RWPE1 (cell line): ENCODE results near the gene VANGL2.

ENCODE experiments used
- CTCF ChIA-PET: fragments of 350-600 bp; sonication (Branson Sonifier 250); formaldehyde crosslinking; extraction: SDS; loops from one replicate; lab custom pipeline; 2021; lab: Yijun Ruan, JAX
- POLR2A ChIA-PET: fragments of 400-600 bp; formaldehyde crosslinking; extraction: SDS; loops from one replicate; lab custom pipeline; 2020; ENCODE audit warnings: antibody characterized with exemption; ENCODE audit not compliant: low non-redundant PET; lab: Yijun Ruan, JAX
- DNase-seq: peaks from one replicate; pipeline ENCODE4 v3.0.0; 2012; ENCODE audit warnings: low spot score
- H3K27ac ChIP-seq: fragments of 450-650 bp; 2 replicates; pipeline ENCODE4 v1.5.1; 2017
- TF ChIP-seq, protein P1 (sequence below): fragments of 450-650 bp; conservative IDR thresholded peaks from 2 replicates; pipeline ENCODE4 v1.5.1; 2017; ENCODE audit warnings: low read depth, mild to moderate bottlenecking

The VANGL2 gene

DNA sequence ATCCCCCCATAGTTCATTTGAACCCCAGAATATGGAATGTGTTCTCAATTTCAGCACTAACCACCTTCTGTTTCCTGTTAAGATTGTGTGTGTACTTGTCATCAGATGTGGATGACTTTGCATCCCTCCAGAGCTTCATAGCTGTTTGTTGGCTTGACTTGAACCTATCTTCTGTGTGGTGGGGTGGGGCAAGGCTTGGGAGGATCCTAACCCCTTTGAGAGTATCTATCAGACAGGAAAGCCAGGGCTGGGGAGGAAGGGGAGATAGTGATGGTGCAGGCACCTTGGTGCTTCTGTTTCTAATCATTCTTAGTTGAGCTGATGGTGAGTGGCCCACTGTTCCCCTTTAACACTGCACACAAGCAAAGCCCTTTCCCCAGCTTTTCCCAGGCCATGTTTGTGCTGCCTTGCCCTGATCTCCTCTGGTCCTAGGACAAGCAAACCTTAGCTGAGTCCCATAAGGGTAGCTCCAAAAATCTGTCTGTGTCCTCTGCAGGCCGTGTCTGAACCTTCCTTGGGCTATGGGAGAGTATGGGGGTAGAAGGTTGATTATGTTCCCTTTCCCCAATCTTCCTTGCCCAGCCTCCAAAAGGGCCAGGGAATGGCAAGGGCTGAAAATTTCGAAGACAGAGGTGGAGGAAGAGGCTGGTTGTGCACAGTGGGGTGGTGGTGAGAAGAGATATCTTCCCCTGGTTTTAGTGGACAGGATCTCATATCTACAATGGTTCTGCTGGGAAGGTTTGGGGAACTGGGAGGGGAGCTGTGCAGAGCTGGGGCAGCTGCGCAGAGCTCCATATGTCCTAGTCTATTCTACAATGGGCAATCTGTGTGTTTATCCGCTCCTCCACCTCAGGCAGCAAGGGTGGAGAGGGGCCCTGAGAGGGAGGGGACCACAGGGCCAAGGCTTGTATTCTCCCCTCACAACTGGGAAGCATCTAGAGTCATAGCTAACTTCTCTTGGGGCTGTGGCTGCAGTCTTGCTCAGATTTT, 32.1 kb upstream of the VANGL2 start:
- no peak for DNase-seq
- POLR2A ChIA-PET = no interaction called here
- no peak overlapping the region for H3K27ac ChIP-seq
- TF ChIP-seq, protein P1, sequence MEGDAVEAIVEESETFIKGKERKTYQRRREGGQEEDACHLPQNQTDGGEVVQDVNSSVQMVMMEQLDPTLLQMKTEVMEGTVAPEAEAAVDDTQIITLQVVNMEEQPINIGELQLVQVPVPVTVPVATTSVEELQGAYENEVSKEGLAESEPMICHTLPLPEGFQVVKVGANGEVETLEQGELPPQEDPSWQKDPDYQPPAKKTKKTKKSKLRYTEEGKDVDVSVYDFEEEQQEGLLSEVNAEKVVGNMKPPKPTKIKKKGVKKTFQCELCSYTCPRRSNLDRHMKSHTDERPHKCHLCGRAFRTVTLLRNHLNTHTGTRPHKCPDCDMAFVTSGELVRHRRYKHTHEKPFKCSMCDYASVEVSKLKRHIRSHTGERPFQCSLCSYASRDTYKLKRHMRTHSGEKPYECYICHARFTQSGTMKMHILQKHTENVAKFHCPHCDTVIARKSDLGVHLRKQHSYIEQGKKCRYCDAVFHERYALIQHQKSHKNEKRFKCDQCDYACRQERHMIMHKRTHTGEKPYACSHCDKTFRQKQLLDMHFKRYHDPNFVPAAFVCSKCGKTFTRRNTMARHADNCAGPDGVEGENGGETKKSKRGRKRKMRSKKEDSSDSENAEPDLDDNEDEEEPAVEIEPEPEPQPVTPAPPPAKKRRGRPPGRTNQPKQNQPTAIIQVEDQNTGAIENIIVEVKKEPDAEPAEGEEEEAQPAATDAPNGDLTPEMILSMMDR = no peak
- CTCF ChIA-PET = interaction anchor here (3.0 kb wide), 1 partner anchor 48 kb away, joined by 6 read pairs; no protein-coding TSS in a partner anchor

DNA sequence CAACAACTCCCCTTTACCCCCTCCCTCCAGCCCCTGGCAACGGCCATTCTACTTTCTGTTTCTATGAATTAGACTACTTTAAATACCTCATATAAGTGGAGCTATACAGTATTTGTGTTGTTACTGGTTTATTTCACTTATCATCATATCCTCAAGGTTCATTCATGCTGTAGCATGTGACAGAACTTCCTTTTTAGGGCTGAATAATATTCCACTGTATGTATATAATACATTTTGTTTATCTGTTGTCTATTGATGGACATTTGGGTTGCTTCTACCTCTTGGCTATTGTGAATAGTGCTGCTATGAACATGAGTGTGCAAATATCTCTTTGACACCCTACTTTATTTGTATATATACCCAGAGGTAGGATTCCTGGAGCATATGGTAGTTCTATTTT, 31.3 kb upstream of the VANGL2 start:
- DNase-seq = no peak
- POLR2A ChIA-PET = no interaction called here

DNA sequence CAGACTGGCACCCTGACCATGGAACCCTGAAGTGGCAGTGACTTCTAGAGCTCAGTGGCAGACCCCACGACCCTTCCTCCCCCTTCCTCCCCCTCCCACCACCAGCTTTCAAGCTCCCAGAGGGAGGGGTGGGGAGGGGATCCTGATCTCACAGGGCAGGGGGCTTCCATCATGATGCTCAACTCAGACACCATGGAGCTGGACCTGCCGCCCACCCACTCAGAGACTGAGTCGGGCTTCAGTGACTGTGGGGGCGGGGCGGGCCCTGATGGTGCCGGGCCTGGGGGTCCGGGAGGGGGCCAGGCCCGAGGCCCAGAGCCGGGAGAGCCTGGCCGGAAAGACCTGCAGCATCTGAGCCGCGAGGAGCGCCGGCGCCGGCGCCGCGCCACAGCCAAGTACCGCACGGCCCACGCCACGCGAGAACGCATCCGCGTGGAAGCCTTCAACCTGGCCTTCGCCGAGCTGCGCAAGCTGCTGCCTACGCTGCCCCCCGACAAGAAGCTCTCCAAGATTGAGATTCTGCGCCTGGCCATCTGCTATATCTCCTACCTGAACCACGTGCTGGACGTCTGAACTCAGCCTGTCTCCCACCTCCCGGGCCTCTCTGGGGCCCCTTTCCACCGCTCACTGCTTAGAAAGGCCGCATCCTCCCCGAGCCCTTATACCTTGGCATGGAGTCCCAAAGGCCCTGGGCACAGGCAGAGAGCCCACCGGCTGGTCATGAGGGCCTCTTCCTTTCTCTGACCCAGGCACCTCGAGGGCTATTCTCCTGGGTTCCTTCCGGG, 29.6 kb upstream of the VANGL2 start:
- CTCF ChIA-PET = interaction anchor here (1.1 to 1.2 kb wide), 2 partner anchors 26 to 80 kb away, joined by 3 read pairs; no protein-coding TSS in a partner anchor
- DNase-seq = no peak
- no peak overlapping the region for H3K27ac ChIP-seq
- TF ChIP-seq, protein P1 = no peak
- POLR2A ChIA-PET = no interaction called here

More for the DNA sequence above, 31.3 kb upstream of the VANGL2 start:
- CTCF ChIA-PET = interaction anchor here (3.0 kb wide), 1 partner anchor 48 kb away, joined by 6 read pairs; no protein-coding TSS in a partner anchor
- H3K27ac ChIP-seq = no peak overlapping the region
- TF ChIP-seq, protein P1 = no peak

DNA sequence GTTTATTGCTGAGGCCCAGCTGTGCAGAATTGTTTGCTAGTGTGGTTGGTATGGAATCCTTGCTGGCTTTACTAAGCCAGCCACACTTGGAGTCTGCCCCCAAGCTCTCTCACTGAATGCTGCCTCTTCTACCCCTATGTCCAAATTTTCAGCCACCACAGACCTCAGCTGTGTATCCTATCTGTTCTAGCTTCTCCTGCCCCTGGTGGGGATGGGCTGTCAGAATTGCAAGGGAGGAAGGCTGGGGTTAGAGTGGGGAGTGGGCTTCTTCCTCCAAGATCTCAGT, 29.1 kb upstream of the VANGL2 start:
- DNase-seq = no peak
- ChIA-PET POLR2A (no interaction called here), CTCF (interaction anchor here (1.1 to 1.2 kb wide), 2 partner anchors 26 to 80 kb away, joined by 3 read pairs; no protein-coding TSS in a partner anchor)
- TF ChIP-seq, protein P1 = no peak
- no peak overlapping the region for H3K27ac ChIP-seq

DNA sequence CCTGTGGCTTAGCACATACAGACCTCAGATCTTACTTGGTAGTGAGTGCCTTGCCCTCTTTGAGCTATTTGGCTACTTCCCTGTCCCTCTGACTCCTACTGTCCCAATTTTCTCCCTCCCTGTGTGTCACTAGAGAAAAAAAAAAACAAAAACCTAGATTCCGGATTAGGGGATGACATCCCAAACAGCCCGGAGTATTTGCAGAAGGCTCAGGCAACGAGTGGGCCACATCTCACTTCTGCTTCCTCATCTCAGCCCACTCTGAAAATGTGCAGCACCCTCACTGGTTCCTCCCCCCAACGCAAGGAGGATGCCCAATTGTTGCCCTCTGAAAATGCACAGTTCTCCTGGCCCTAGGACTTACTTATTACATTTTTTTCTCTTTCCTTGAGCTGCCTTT, 28.6 kb upstream of the VANGL2 start:
- H3K27ac ChIP-seq = no peak overlapping the region
- ChIA-PET CTCF (interaction anchor here (1.1 to 1.2 kb wide), 2 partner anchors 25 to 81 kb away, joined by 3 read pairs; no protein-coding TSS in a partner anchor), POLR2A (no interaction called here)
- DNase-seq = no peak
- TF ChIP-seq, protein P1 = no peak

DNA sequence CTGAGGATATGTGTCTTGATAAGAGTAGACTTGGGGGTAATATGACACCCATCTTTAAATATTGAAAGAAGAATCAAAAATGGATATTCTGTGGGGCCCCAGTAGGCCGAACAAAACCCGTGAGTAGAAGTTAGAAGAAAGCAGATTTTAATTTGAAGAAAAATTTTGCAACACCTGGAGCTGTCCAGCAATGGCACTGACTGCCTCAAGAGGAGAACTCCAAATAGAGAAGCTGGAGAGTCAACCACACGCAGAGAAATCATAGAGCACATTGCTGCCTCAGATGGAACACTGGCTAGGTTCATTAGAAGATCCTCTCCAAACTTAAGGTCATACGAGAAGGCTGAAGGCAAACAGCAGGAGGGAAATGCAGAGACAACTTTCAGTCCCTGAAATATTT, 26.7 kb upstream of the VANGL2 start:
- CTCF ChIA-PET = interaction anchor here (0.6 to 0.7 kb wide), 2 partner anchors 65 to 1003 kb away, joined by 9 to 11 read pairs; no protein-coding TSS in a partner anchor
- DNase-seq = no peak
- POLR2A ChIA-PET = no interaction called here
- TF ChIP-seq, protein P1 = no peak
- H3K27ac ChIP-seq = no peak overlapping the region
